DOHH2 (cell line): ENCODE measurements around the gene TRIM56.

ENCODE experiments used
- CTCF ChIP-seq: fragments of 200-600 bp; sonication (generic); IDR thresholded peaks from one replicate; pipeline ENCODE4 v1.5.1; 2014; ENCODE audit warnings: antibody characterized with exemption, mild to moderate bottlenecking, low read depth, low read length; ENCODE audit not compliant: poor library complexity, severe bottlenecking
- EZH2phosphoT487 ChIP-seq: fragments of 200-600 bp; sonication (generic); IDR thresholded peaks from 2 replicates; pipeline ENCODE4 v1.6.1; 2017; ENCODE audit warnings: borderline replicate concordance, mild to moderate bottlenecking, antibody characterized with exemption, low read length, moderate library complexity, mixed read lengths

- TF ChIP-seq CTCF = no peak
- no peak for TF ChIP-seq EZH2phosphoT487
Measured at GRCh38 chr7:101113836-101114235, 28.6 kb downstream of the TRIM56 start.
